Endothelial cell of umbilical vein (primary cell): ENCODE data around the gene CPVL. TPM values are rescaled to one million over a fixed set of nuclear protein-coding genes. Genes with fewer than 3 reads are reported as not detected.

Experiments
- BruUV-seq: library from RNA; stranded (reverse); fragments of 400-500 nt; replicated peaks from 2 replicates; lab custom pipeline; 2021; lab: Mats Ljungman, UMichigan
- CTCF ChIA-PET: fragments of 300-600, 350-600 bp; sonication (Branson Sonifier 250); formaldehyde crosslinking; loops from one replicate; lab custom pipeline; 2021; ENCODE audit warnings: antibody characterized with exemption, inconsistent platforms; lab: Charles Lee
- POLR2A ChIA-PET: fragments of 300-600, 350-600 bp; sonication (Branson Sonifier 250); formaldehyde crosslinking; loops from one replicate; lab custom pipeline; 2021; ENCODE audit warnings: antibody characterized with exemption, inconsistent platforms; lab: Charles Lee
- DNase-seq: peaks from one replicate; pipeline ENCODE4 v3.0.0-alpha.2; 2011; ENCODE audit warnings: low read depth, low spot score
- FAIRE-seq: peaks from 2 replicates; lab custom pipeline; 2011; peaks lifted over from hg19 to GRCh38; lab: Jason Lieb, UNC
- H2AFZ ChIP-seq: 2 replicates; pipeline ENCODE4 v1.6.0; 2012; ENCODE audit warnings: low read depth, low read length, control low read depth, inconsistent platforms
- H3K27ac ChIP-seq: 2 replicates; pipeline ENCODE4 v1.5.1; 2011; ENCODE audit warnings: low read depth, mild to moderate bottlenecking, control low read depth, low read length, moderate library complexity; ENCODE audit not compliant: insufficient read depth
- H3K27me3 ChIP-seq, 2 experiments: 2 replicates each; pipeline versions ENCODE4 v1.6.0 to v1.6.1; 2011; ENCODE audit warnings: low read length in 2 of 2, mixed read lengths in 1 of 2; ENCODE audit not compliant: control insufficient read depth in 2 of 2, insufficient read depth in 2 of 2
- H3K36me3 ChIP-seq, 2 experiments: 2 replicates in 1 of 2; 3 replicates in 1 of 2; pipeline ENCODE4 v1.5.1; 2011; ENCODE audit warnings: low read length in 2 of 2, mild to moderate bottlenecking in 1 of 2, moderate library complexity in 1 of 2; ENCODE audit not compliant: control insufficient read depth in 2 of 2, insufficient read depth in 2 of 2; ENCODE audit errors: extremely low read depth in 1 of 2
- H3K4me1 ChIP-seq: 3 replicates; pipeline ENCODE4 v1.5.1; 2011; ENCODE audit warnings: mild to moderate bottlenecking, low read length; ENCODE audit not compliant: control insufficient read depth, insufficient read depth; ENCODE audit errors: extremely low read depth
- H3K4me2 ChIP-seq: 2 replicates; pipeline ENCODE4 v1.6.1; 2011; ENCODE audit warnings: low read length, control low read depth, mixed read lengths; ENCODE audit not compliant: insufficient read depth
- H3K4me3 ChIP-seq, 3 experiments: fragments of 200-600 bp in 1 of 3; sonication (generic), shearing (Covaris generic) in 1 of 3; replicated peaks in 1 of 3; 2 replicates each; pipeline ENCODE4 v1.5.1; 2011 to 2016; ENCODE audit warnings: control low read depth in 3 of 3, low read length in 3 of 3, mild to moderate bottlenecking in 2 of 3, inconsistent platforms in 1 of 3, low read depth in 1 of 3, moderate library complexity in 1 of 3; ENCODE audit not compliant: insufficient read depth in 1 of 3
- H3K79me2 ChIP-seq: 2 replicates; pipeline ENCODE4 v1.6.0; 2012; ENCODE audit warnings: low read length, inconsistent platforms; ENCODE audit not compliant: control insufficient read depth, insufficient read depth
- H3K9ac ChIP-seq: replicated peaks from 2 replicates; pipeline ENCODE3; 2011; ENCODE audit warnings: low read length, control low read depth; ENCODE audit not compliant: insufficient read depth; ENCODE audit errors: extremely low read depth
- H3K9me1 ChIP-seq: replicated peaks from 3 replicates; pipeline ENCODE4 v1.6.0; 2011; ENCODE audit warnings: mild to moderate bottlenecking, low read length; ENCODE audit not compliant: control insufficient read depth, insufficient read depth; ENCODE audit errors: extremely low read depth
- H3K9me3 ChIP-seq: replicated peaks from 2 replicates; pipeline ENCODE4 v1.5.1; 2012; ENCODE audit warnings: low read length, inconsistent platforms; ENCODE audit not compliant: control insufficient read depth, insufficient read depth
- H4K20me1 ChIP-seq: replicated peaks from 2 replicates; pipeline ENCODE3; 2011; ENCODE audit warnings: mild to moderate bottlenecking, low read length; ENCODE audit not compliant: control insufficient read depth, insufficient read depth; ENCODE audit errors: extremely low read depth
- EZH2 ChIP-seq: IDR thresholded peaks from 2 replicates; pipeline ENCODE4 v1.6.1; 2012; ENCODE audit warnings: borderline replicate concordance, low read depth, mild to moderate bottlenecking, moderate library complexity, low read length, inconsistent platforms; ENCODE audit not compliant: severe bottlenecking
- FOS ChIP-seq: IDR thresholded peaks from 2 replicates; pipeline ENCODE4 v1.6.1; 2011; ENCODE audit warnings: mild to moderate bottlenecking, low read length, moderate library complexity, borderline replicate concordance; ENCODE audit not compliant: insufficient read depth
- GATA2 ChIP-seq: IDR thresholded peaks from 2 replicates; pipeline ENCODE4 v1.7.0; 2011; ENCODE audit warnings: low read depth, mild to moderate bottlenecking, moderate library complexity, mixed read lengths, low read length; ENCODE audit not compliant: insufficient read length, insufficient read depth
- JUN ChIP-seq: IDR thresholded peaks from 2 replicates; pipeline ENCODE4 v1.6.1; 2011; ENCODE audit warnings: borderline replicate concordance, low read depth; ENCODE audit not compliant: insufficient read length, insufficient read depth
- MYC ChIP-seq: IDR thresholded peaks from one replicate; pipeline ENCODE4 v1.6.1; 2011; ENCODE audit warnings: mild to moderate bottlenecking, low read depth, low read length
- POLR2A ChIP-seq: IDR thresholded peaks from 2 replicates; pipeline ENCODE4 v1.6.1; 2012; ENCODE audit warnings: low read depth, mild to moderate bottlenecking, control low read depth, low read length
- POLR2AphosphoS5 ChIP-seq: IDR thresholded peaks from 2 replicates; pipeline ENCODE4 v1.6.1; 2012; ENCODE audit warnings: low read depth, mild to moderate bottlenecking, control low read depth, low read length, moderate library complexity; ENCODE audit not compliant: insufficient read depth
- dilution Hi-C: fragments of 300-500 bp; cut with MboI; formaldehyde crosslinking; loops from one replicate; pipeline ENCODE4 v1.15.0; 2019; ENCODE audit warnings: low sequenced_read_pairs; ENCODE audit not compliant: extremely low pct_ligation_motif_present
- intact Hi-C: fragments of 100-400 bp; cut with micrococcal nuclease; formaldehyde crosslinking; loops from one replicate; pipeline ENCODE4 v1.10.0; 2022
- polyA plus RNA-seq, 4 experiments: library from polyadenylated mRNA; depleted of rRNA in 3 of 4; stranded (reverse) in 3 of 4; unstranded in 1 of 4; fragments of >200 nt; gene quantifications; 2 replicates each; pipeline versions ENCODE4 v1.2.1 to v1.2.3, GENCODE V29; 2011 to 2012; ENCODE audit warnings: missing spikeins in 1 of 4
- total RNA-seq: library from RNA; stranded (reverse); gene quantifications from 2 replicates; pipeline ENCODE4 v1.2.3, GENCODE V29; 2021
- TF ChIP-seq, protein P1 (sequence below): IDR thresholded peaks from 2 replicates; pipeline ENCODE4 v1.6.1; 2011; ENCODE audit not compliant: insufficient read depth, insufficient read length
- TF ChIP-seq, protein P2 (sequence below), 2 donors: IDR thresholded peaks; 1 replicate in 1 of 2; 2 replicates in 1 of 2; pipeline ENCODE4 v1.5.1; 2011; ENCODE audit warnings: low read length in 2 of 2, mild to moderate bottlenecking in 2 of 2, moderate library complexity in 2 of 2, control low read depth in 1 of 2, inconsistent platforms in 1 of 2, low read depth in 1 of 2; ENCODE audit not compliant: insufficient read depth in 1 of 2; ENCODE audit errors: extremely low read depth in 1 of 2

The CPVL gene
- total and polyA plus RNA-seq, 2 donors (not counting 3 experiments of a cell fraction or from before 2014, with no cell fraction given), result 0.14 TPM; not detected in 1

DNA sequence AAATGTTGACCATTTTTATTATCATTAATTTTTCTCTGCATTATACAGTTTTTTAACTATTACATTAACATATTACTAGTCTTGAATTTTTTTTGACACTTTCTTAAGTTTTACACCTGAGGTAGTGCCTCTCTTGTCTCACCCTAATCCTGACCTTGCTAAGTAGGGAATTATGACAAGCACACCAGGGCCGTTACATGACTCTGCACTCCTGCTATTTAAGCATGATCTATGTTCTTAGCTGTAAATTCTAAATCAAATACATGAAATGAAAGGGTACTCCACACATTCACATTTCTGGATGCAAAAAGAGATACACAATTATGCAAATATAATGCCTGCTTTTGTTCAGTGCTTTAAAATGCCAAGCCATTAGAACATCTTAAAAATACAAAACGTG lies 23.6 kb downstream of the CPVL start:
- H3K4me2 ChIP-seq, result no peak overlapping the region
- no peaks in the 10 kb centered on the region for H3K9me1 ChIP-seq
- H3K79me2 ChIP-seq, result no peaks in the 10 kb centered on the region
- BruUV-seq, result no TSS peak
- ChIA-PET POLR2A (no interaction called here), CTCF (interaction anchor here (0.8 to 38.9 kb wide), 3 partner anchors 16 to 198 kb away, joined by 6 to 1408 read pairs (median 7); no protein-coding TSS in a partner anchor)
- intact Hi-C loops (no loop called here), dilution Hi-C loops (no loop called here)
- H3K4me3 ChIP-seq, result no peak overlapping the region
- no peaks in the 10 kb centered on the region for H4K20me1 ChIP-seq
- TF ChIP-seq POLR2A (no peak), EZH2 (no peak), GATA2 (no peak), JUN (no peak), FOS (no peak), POLR2AphosphoS5 (no peak), MYC (no peak)
- TF ChIP-seq, protein P1, sequence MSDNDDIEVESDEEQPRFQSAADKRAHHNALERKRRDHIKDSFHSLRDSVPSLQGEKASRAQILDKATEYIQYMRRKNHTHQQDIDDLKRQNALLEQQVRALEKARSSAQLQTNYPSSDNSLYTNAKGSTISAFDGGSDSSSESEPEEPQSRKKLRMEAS, result no peak
- TF ChIP-seq, protein P2, sequence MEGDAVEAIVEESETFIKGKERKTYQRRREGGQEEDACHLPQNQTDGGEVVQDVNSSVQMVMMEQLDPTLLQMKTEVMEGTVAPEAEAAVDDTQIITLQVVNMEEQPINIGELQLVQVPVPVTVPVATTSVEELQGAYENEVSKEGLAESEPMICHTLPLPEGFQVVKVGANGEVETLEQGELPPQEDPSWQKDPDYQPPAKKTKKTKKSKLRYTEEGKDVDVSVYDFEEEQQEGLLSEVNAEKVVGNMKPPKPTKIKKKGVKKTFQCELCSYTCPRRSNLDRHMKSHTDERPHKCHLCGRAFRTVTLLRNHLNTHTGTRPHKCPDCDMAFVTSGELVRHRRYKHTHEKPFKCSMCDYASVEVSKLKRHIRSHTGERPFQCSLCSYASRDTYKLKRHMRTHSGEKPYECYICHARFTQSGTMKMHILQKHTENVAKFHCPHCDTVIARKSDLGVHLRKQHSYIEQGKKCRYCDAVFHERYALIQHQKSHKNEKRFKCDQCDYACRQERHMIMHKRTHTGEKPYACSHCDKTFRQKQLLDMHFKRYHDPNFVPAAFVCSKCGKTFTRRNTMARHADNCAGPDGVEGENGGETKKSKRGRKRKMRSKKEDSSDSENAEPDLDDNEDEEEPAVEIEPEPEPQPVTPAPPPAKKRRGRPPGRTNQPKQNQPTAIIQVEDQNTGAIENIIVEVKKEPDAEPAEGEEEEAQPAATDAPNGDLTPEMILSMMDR (IDR thresholded peaks at IDR 0.05; ENCODE audit: extremely low read depth in 1 of 2, insufficient read depth in 1 of 2, low read depth in 1 of 2, low read length in 2 of 2), result no peak
- no peaks in the 10 kb centered on the region for H3K27me3 ChIP-seq
- no peaks in the 10 kb centered on the region for H3K9me3 ChIP-seq
- H3K36me3 ChIP-seq, result no peaks in the 10 kb centered on the region
- H3K9ac ChIP-seq, result no peak overlapping the region
- H2AFZ ChIP-seq, result no peak overlapping the region
- DNase-seq (no peak), FAIRE-seq (no peak)
- H3K4me1 ChIP-seq, result peaks cover 7% of the 10 kb centered on the region
- no peak overlapping the region for H3K27ac ChIP-seq
